ENCODE results near the gene KMT5C. TPM values are rescaled to one million over a fixed set of nuclear protein-coding genes. Genes with fewer than 3 reads are reported as not detected.

The KMT5C gene
- total RNA-seq, 1 donor from 2014 or later: 32.9 TPM

DNA sequence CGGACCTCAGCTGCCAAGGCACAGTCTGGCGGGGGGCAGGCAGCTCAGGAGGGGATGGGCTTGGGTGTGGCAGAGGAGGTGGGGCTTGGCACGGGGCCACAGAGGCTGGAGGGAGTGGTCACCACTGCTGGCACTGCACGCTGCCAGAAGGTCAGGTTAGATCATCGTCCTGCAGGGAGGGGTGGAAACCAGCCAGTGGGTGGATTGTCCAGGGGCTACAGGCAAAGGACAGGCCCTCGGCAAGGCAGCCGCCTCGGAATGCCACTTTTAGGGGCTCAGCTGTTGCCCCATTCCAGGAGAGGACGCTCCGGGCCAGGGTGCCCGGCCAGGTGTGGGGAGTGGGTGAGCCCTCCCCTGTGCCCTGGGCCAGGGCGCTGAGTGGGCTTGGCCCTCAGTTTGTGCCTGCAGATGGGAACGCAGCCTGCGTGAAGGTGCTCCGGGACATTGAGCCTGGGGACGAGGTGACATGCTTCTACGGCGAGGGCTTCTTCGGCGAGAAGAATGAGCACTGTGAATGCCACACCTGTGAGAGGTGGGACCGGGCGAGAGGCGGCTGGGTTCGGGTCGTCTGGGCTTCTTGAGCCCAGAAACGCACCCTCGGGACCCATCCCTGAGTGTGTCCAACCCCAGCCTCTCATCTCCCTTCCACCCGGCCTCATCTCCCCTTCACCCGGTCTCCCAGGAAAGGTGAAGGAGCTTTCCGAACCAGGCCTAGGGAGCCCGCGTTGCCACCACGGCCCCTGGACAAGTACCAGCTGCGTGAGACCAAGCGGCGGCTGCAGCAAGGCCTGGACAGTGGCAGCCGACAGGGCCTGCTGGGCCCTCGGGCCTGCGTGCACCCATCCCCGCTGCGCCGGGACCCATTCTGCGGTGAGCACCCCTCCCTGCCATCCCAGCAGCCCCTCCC, 6.4 kb downstream of the KMT5C start:
- H3K4me3 Mint-ChIP-seq: no peak overlapping the region
- peaks cover 15% of the 10 kb centered on the region for H3K4me1 Mint-ChIP-seq (ENCODE audit: unreplicated experiment)
- no peaks in the 10 kb centered on the region for H3K9me3 Mint-ChIP-seq
- H3K36me3 Mint-ChIP-seq: no peaks in the 10 kb centered on the region
- TF ChIP-seq, protein P1, sequence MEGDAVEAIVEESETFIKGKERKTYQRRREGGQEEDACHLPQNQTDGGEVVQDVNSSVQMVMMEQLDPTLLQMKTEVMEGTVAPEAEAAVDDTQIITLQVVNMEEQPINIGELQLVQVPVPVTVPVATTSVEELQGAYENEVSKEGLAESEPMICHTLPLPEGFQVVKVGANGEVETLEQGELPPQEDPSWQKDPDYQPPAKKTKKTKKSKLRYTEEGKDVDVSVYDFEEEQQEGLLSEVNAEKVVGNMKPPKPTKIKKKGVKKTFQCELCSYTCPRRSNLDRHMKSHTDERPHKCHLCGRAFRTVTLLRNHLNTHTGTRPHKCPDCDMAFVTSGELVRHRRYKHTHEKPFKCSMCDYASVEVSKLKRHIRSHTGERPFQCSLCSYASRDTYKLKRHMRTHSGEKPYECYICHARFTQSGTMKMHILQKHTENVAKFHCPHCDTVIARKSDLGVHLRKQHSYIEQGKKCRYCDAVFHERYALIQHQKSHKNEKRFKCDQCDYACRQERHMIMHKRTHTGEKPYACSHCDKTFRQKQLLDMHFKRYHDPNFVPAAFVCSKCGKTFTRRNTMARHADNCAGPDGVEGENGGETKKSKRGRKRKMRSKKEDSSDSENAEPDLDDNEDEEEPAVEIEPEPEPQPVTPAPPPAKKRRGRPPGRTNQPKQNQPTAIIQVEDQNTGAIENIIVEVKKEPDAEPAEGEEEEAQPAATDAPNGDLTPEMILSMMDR (conservative IDR thresholded peaks at IDR 0.05): no peak
- DNase-seq (ENCODE audit: extremely low spot score, unreplicated experiment): no peak
- H3K27me3 Mint-ChIP-seq: peaks cover 8% of the 10 kb centered on the region
- no peak overlapping the region for H3K27ac Mint-ChIP-seq

- Mint-ChIP-seq H3K9me3 (no peaks in the 10 kb centered on the region), H3K27ac (no peak overlapping the region), H3K4me1 (ENCODE audit: unreplicated experiment) (peaks cover 15% of the 10 kb centered on the region), H3K4me3 (no peak overlapping the region), H3K27me3 (peaks cover 16% of the 10 kb centered on the region), H3K36me3 (no peaks in the 10 kb centered on the region)
- DNase-seq (ENCODE audit: extremely low spot score, unreplicated experiment): no peak
- TF ChIP-seq, protein P1 (conservative IDR thresholded peaks at IDR 0.05): no peak
Measured at GRCh38 chr19:55346725-55347441, 7.2 kb downstream of the KMT5C start.

GRCh38 chr19:55347442-55348009, 7.8 kb downstream of the KMT5C start:
- H3K27me3 Mint-ChIP-seq: peaks cover 22% of the 10 kb centered on the region
- no peak overlapping the region for H3K4me3 Mint-ChIP-seq
- no peaks in the 10 kb centered on the region for H3K9me3 Mint-ChIP-seq
- peaks cover 15% of the 10 kb centered on the region for H3K4me1 Mint-ChIP-seq (ENCODE audit: unreplicated experiment)
- H3K27ac Mint-ChIP-seq: no peak overlapping the region
- no peak for DNase-seq (ENCODE audit: extremely low spot score, unreplicated experiment)
- no peaks in the 10 kb centered on the region for H3K36me3 Mint-ChIP-seq
- TF ChIP-seq, protein P1 (conservative IDR thresholded peaks at IDR 0.05): no peak

GRCh38 chr19:55348317-55349034, 8.8 kb downstream of the KMT5C start:
- no peak overlapping the region for H3K27ac Mint-ChIP-seq
- H3K4me3 Mint-ChIP-seq: no peak overlapping the region
- no peak for DNase-seq (ENCODE audit: extremely low spot score, unreplicated experiment)

More at GRCh38 chr19:55348317-55349034, 8.8 kb downstream of the KMT5C start:
- Mint-ChIP-seq H3K9me3 (no peaks in the 10 kb centered on the region), H3K4me1 (ENCODE audit: unreplicated experiment) (peaks cover 15% of the 10 kb centered on the region), H3K36me3 (no peaks in the 10 kb centered on the region), H3K27me3 (peaks cover 32% of the 10 kb centered on the region)
- TF ChIP-seq, protein P1 (conservative IDR thresholded peaks at IDR 0.05): no peak

Measured in type B pancreatic cell (in vitro differentiated cells).